GM19397 (cell line): ENCODE data around the gene FTO.

Experiments
- ATAC-seq: cut with Tn5 transposase; IDR thresholded peaks from one replicate; pipeline ENCODE4 v1.9.1; 2021; ENCODE audit warnings: mild to moderate bottlenecking, moderate library complexity; ENCODE audit not compliant: unreplicated experiment

The FTO gene

GRCh38 chr16:54068212-54068611, 364.3 kb downstream of the FTO start:
- ATAC-seq: no peak

- ATAC-seq: no peak
Measured at GRCh38 chr16:54069601-54070239, 365.8 kb downstream of the FTO start.

GRCh38 chr16:54070789-54071343, 366.9 kb downstream of the FTO start:
- ATAC-seq: no peak

GRCh38 chr16:54071514-54071913, 367.6 kb downstream of the FTO start:
- ATAC-seq: no peak

GRCh38 chr16:54072237-54072636, 368.3 kb downstream of the FTO start:
- ATAC-seq: no peak

- ATAC-seq: no peak
Measured at GRCh38 chr16:54073356-54073755, 369.4 kb downstream of the FTO start.

- ATAC-seq: no peak
Measured at GRCh38 chr16:54075446-54075845, 371.5 kb downstream of the FTO start.

GRCh38 chr16:54076006-54076504, 372.1 kb downstream of the FTO start:
- no peak for ATAC-seq

GRCh38 chr16:54077050-54077821, 373.3 kb downstream of the FTO start:
- ATAC-seq: no peak

GRCh38 chr16:54080524-54081008, 376.6 kb downstream of the FTO start:
- ATAC-seq: no peak

GRCh38 chr16:54086791-54087190, 382.8 kb downstream of the FTO start:
- ATAC-seq: no peak

GRCh38 chr16:54090602-54091001, 386.6 kb downstream of the FTO start:
- ATAC-seq: no peak

GRCh38 chr16:54093281-54093680, 389.3 kb downstream of the FTO start:
- no peak for ATAC-seq

- ATAC-seq: no peak
Measured at GRCh38 chr16:54094641-54095040, 390.7 kb downstream of the FTO start.

- no peak for ATAC-seq
Measured at GRCh38 chr16:54096607-54097006, 392.7 kb downstream of the FTO start.

GRCh38 chr16:54097774-54098173, 393.8 kb downstream of the FTO start:
- ATAC-seq: no peak

GRCh38 chr16:54098247-54098646, 394.3 kb downstream of the FTO start:
- no peak for ATAC-seq

GRCh38 chr16:54099627-54100026, 395.7 kb downstream of the FTO start:
- no peak for ATAC-seq

GRCh38 chr16:54102888-54103866, 399.2 kb downstream of the FTO start:
- no peak for ATAC-seq

- no peak for ATAC-seq
Measured at GRCh38 chr16:54106057-54106456, 402.1 kb downstream of the FTO start.
